DMS114 treated with DMSO at 0.1 percent for 48 hours (cell line): Measurements from ENCODE around the gene KRT84.

Source experiments
- DNase-seq: peaks from one replicate; lab custom pipeline; 2025; ENCODE audit not compliant: unreplicated experiment; lab: John Stamatoyannopoulos, UW

KRT84 gene

GRCh38 chr12:52385226-52385702 lies at the start of gene KRT84:
Gene KRT84 (minus strand): TSS chr12:52385652. CDS start chr12:52385585, 67 bp downstream.
- no peak for DNase-seq

- DNase-seq: no peak
Measured at GRCh38 chr12:52434760-52435530, 49.5 kb upstream of the KRT84 start.

GRCh38 chr12:52434081-52434733 lies 48.8 kb upstream of the KRT84 start, which contains the start of gene KRT75:
Gene KRT75 (minus strand): TSS chr12:52434371. CDS start chr12:52434304, 67 bp downstream.
- DNase-seq: no peak

GRCh38 chr12:52433501-52434080 lies 48.1 kb upstream of the KRT84 start:
- no peak for DNase-seq

GRCh38 chr12:52432559-52433207 lies 47.2 kb upstream of the KRT84 start:
- DNase-seq: no peak

- no peak for DNase-seq
Measured at GRCh38 chr12:52428121-52428520, 42.7 kb upstream of the KRT84 start.

GRCh38 chr12:52427083-52427482 lies 41.6 kb upstream of the KRT84 start:
- no peak for DNase-seq

- no peak for DNase-seq
Measured at GRCh38 chr12:52426034-52426433, 40.6 kb upstream of the KRT84 start.

GRCh38 chr12:52425466-52425865 lies 40.0 kb upstream of the KRT84 start:
- no peak for DNase-seq

- no peak for DNase-seq
Measured at GRCh38 chr12:52423661-52424500, 38.4 kb upstream of the KRT84 start.

- DNase-seq: no peak
Measured at GRCh38 chr12:52423035-52423434, 37.6 kb upstream of the KRT84 start.

- no peak for DNase-seq
Measured at GRCh38 chr12:52419656-52420055, 34.2 kb upstream of the KRT84 start.

- no peak for DNase-seq
Measured at GRCh38 chr12:52418576-52419110, 33.2 kb upstream of the KRT84 start.

- no peak for DNase-seq
Measured at GRCh38 chr12:52417740-52418139, 32.3 kb upstream of the KRT84 start.

- DNase-seq: no peak
Measured at GRCh38 chr12:52416795-52417194, 31.3 kb upstream of the KRT84 start.

- DNase-seq: no peak
Measured at GRCh38 chr12:52415870-52416750, 30.7 kb upstream of the KRT84 start.

- DNase-seq: no peak
Measured at GRCh38 chr12:52414936-52415335, 29.5 kb upstream of the KRT84 start.

GRCh38 chr12:52413782-52414345 lies 28.4 kb upstream of the KRT84 start:
- no peak for DNase-seq

- DNase-seq: no peak
Measured at GRCh38 chr12:52413202-52413601, 27.8 kb upstream of the KRT84 start.
